Neutrophil (primary cell): Measurements from ENCODE around the gene CTXN1.

Experiments
- H3K27ac ChIP-seq: fragments of 200-600 bp; sonication (generic); 2 replicates; pipeline ENCODE4 v1.5.1; 2016; ENCODE audit warnings: mild to moderate bottlenecking, moderate library complexity
- H3K27me3 ChIP-seq: fragments of 200-600 bp; sonication (generic); 2 replicates; pipeline ENCODE4 v1.6.0; 2016; ENCODE audit warnings: mild to moderate bottlenecking
- H3K36me3 ChIP-seq: fragments of 200-600 bp; sonication (generic); 2 replicates; pipeline ENCODE4 v1.5.1; 2017
- H3K4me1 ChIP-seq, 2 experiments: fragments of 200-600 bp in 1 of 2; sonication (generic) in 1 of 2; 1 replicate in 1 of 2; 2 replicates in 1 of 2; pipeline versions ENCODE4 v1.5.1 to v1.6.1; 2013 to 2016; ENCODE audit warnings: low read depth in 1 of 2, low read length in 1 of 2, mild to moderate bottlenecking in 1 of 2, moderate library complexity in 1 of 2; ENCODE audit not compliant: control insufficient read depth in 1 of 2, insufficient read depth in 1 of 2
- H3K4me3 ChIP-seq, 2 experiments: fragments of 200-600 bp in 1 of 2; sonication (generic) in 1 of 2; 1 replicate in 1 of 2; 2 replicates in 1 of 2; pipeline ENCODE4 v1.5.1; 2013 to 2016; ENCODE audit warnings: low read depth in 1 of 2, low read length in 1 of 2, mild to moderate bottlenecking in 1 of 2, moderate library complexity in 1 of 2
- H3K9me3 ChIP-seq: fragments of 200-600 bp; sonication (generic); 2 replicates; pipeline ENCODE4 v1.5.1; 2016
- TF ChIP-seq, protein P1 (sequence below): fragments of 200-600 bp; sonication (generic); IDR thresholded peaks from 2 replicates; pipeline ENCODE4 v1.5.1; 2016; ENCODE audit warnings: antibody characterized with exemption

The CTXN1 gene

DNA sequence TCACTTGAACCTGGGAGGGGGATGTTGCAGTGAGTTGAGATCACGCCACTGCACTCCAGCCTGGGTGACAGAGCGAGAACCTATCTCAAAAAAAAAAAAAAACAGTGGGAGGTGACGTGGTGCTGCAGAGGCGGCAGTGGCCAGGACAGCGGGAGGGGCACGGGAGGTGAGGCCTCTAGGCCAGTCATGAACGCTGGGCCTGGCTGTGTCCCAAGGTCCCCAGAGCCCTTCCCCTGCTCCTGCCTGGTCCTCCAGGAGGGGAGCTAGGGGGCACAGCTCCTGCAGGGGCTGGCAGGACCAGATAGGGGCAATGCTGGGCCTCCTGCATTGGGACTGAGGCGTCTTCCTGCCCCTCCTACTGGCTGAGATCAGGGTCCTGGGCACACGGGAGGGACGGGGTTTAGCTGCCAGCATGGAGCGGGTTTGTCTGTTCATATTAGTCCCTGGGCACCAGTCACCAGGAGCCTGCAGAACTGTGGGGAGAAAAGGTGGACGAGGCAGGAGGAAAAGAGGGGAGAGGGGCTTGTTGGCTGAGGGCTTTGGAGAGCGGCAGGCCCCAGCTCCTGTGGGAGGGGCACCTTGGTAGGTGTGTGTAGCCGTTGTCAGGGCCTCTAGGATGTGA, 17.7 kb downstream of the CTXN1 start:
- Histone ChIP-seq H3K36me3 (peaks cover 57% of the 10 kb centered on the region), H3K27ac (no peak overlapping the region)

DNA sequence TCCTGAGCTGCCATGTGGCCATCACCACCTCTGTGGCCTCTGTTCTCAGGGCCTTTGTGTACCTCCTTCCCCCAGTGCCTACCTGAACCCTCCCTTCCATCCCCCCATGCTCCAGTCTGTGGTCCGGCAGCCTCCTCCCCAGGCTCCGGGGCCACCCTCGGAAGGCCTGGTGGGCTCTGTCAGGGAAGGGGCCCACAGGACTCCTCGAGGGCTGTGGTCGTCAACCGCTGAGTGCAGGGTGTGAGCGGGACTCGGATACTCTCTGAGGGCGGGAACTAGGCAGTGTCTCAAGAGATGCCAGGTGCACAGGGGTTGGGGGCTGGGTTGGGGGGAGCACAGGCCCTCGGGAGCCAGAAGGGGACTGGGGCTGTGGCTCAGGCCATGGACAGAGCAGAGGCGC, 18.4 kb downstream of the CTXN1 start:
- Histone ChIP-seq H3K36me3 (peaks cover 50% of the 10 kb centered on the region), H3K4me1 (peaks cover 21 to 23% of the 10 kb centered on the region in 2 experiments), H3K9me3 (no peaks in the 10 kb centered on the region), H3K27me3 (peaks cover 5% of the 10 kb centered on the region), H3K4me3 (no peak overlapping the region), H3K27ac (no peak overlapping the region)
- TF ChIP-seq, protein P1, sequence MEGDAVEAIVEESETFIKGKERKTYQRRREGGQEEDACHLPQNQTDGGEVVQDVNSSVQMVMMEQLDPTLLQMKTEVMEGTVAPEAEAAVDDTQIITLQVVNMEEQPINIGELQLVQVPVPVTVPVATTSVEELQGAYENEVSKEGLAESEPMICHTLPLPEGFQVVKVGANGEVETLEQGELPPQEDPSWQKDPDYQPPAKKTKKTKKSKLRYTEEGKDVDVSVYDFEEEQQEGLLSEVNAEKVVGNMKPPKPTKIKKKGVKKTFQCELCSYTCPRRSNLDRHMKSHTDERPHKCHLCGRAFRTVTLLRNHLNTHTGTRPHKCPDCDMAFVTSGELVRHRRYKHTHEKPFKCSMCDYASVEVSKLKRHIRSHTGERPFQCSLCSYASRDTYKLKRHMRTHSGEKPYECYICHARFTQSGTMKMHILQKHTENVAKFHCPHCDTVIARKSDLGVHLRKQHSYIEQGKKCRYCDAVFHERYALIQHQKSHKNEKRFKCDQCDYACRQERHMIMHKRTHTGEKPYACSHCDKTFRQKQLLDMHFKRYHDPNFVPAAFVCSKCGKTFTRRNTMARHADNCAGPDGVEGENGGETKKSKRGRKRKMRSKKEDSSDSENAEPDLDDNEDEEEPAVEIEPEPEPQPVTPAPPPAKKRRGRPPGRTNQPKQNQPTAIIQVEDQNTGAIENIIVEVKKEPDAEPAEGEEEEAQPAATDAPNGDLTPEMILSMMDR = no peak

More for the DNA sequence above, 17.7 kb downstream of the CTXN1 start:
- H3K9me3 ChIP-seq = no peaks in the 10 kb centered on the region
- TF ChIP-seq, protein P1 = no peak
- H3K27me3 ChIP-seq = no peaks in the 10 kb centered on the region
- peaks cover 15 to 17% of the 10 kb centered on the region in 2 experiments for H3K4me1 ChIP-seq
- H3K4me3 ChIP-seq = no peak overlapping the region

DNA sequence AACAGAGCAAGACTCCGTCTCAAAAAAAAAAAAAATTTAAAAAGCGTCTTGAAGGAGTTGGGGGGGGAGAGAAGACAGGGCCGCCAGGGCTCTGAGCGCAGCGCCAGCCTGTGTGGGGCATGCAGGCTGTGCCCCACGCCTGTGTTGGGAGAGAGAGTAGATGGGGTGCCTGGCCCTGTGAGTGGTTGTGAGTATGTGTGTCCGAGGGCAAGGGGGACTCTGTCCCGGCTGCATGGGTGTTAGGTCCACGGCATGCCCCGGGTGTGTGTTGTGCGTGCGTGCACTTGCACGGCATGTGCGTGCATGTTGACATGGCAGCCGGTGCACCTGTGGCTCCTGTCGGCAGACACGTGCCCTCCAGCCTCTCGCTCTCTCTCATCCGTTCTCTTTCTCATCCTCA, 18.8 kb downstream of the CTXN1 start:
- H3K4me3 ChIP-seq = no peak overlapping the region
- TF ChIP-seq, protein P1 = no peak
- no peaks in the 10 kb centered on the region for H3K9me3 ChIP-seq
- H3K4me1 ChIP-seq = peaks cover 22 to 23% of the 10 kb centered on the region in 2 experiments
- H3K27ac ChIP-seq = no peak overlapping the region
- peaks cover 9% of the 10 kb centered on the region for H3K27me3 ChIP-seq
- H3K36me3 ChIP-seq = peaks cover 46% of the 10 kb centered on the region

DNA sequence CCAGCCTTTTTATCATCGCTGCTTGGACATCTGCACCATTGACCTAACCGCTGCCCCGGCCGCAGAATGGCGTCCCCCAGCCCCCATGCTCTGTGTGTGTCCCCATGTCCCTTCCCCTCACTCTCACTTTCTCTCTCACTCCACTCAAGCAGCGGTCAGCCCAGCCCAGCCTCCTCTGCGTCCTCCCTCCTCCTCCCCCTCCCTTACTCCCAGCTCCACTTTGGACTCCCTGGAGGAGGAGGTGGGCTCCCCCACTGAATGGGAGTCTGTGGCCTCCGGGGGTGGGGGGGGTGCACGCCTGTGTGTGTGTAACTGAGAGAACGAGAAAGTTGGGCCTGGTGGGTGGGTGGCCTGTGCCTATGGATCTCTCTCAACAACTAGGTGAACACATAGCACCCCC, 20.1 kb downstream of the CTXN1 start:
- H3K4me3 ChIP-seq = no peak overlapping the region

DNA sequence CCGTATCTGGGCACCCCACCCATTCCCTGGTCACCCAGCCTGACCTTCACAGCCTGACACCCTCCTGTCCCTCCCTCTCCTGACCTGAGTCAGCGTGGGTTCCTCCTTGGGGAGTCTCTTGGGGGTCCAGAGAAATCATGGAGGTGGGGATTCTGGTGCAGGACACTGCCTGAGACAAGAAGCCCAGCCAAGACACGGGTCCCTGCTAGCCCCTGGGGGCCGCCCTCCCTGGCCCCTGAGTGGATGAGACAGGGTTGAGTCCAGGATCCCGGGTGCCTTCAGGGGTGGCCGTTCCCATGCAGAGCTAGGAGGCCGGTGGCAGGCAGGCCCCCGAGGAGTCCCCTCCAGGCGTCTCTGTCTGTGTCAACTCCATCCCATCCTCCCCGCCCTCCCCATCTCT, 20.7 kb downstream of the CTXN1 start:
- H3K4me3 ChIP-seq = no peak overlapping the region
- no peak overlapping the region for H3K27ac ChIP-seq

More for the DNA sequence above, 20.1 kb downstream of the CTXN1 start:
- peaks cover 34% of the 10 kb centered on the region for H3K36me3 ChIP-seq
- no peak overlapping the region for H3K27ac ChIP-seq
- H3K27me3 ChIP-seq = peaks cover 20% of the 10 kb centered on the region
- no peaks in the 10 kb centered on the region for H3K9me3 ChIP-seq
- TF ChIP-seq, protein P1 = no peak
- H3K4me1 ChIP-seq = peaks cover 22 to 23% of the 10 kb centered on the region in 2 experiments

More for the DNA sequence above, 20.7 kb downstream of the CTXN1 start:
- TF ChIP-seq, protein P1 = no peak
- Histone ChIP-seq H3K4me1 (peaks cover 22 to 23% of the 10 kb centered on the region in 2 experiments), H3K36me3 (peaks cover 28% of the 10 kb centered on the region), H3K27me3 (peaks cover 25% of the 10 kb centered on the region), H3K9me3 (no peaks in the 10 kb centered on the region)
